BLaER1 treated with 17β-estradiol and CSF1 and Interleukin-3, amounts not matched to agents 10 nM and 100 nM (cell line): ENCODE data around the gene PPM1K.

Experiments used
- H3K27ac ChIP-seq, 11 experiments: shearing (Covaris generic); formaldehyde crosslinking; 2 replicates each; pipeline ENCODE4 v1.8.1; 2022
- H3K27me3 ChIP-seq, 11 experiments: shearing (Covaris generic); formaldehyde crosslinking; 2 replicates each; pipeline ENCODE4 v1.8.1; 2022
- H3K36me3 ChIP-seq, 11 experiments: shearing (Covaris generic); formaldehyde crosslinking; 2 replicates each; pipeline ENCODE4 v1.8.1; 2022
- H3K4me1 ChIP-seq, 10 experiments: shearing (Covaris generic); formaldehyde crosslinking; 2 replicates each; pipeline ENCODE4 v1.8.1; 2022
- H3K4me2 ChIP-seq, 11 experiments: shearing (Covaris generic); formaldehyde crosslinking; 2 replicates each; pipeline ENCODE4 v1.8.1; 2022
- H3K4me3 ChIP-seq, 10 experiments: shearing (Covaris generic); formaldehyde crosslinking; 2 replicates each; pipeline ENCODE4 v1.8.1; 2022
- H3K9ac ChIP-seq, 11 experiments: shearing (Covaris generic); formaldehyde crosslinking; 2 replicates each; pipeline ENCODE4 v1.8.1; 2022
- H3K9me3 ChIP-seq, 11 experiments: shearing (Covaris generic); formaldehyde crosslinking; replicated peaks in 1 of 11; 2 replicates each; pipeline ENCODE4 v1.8.1; 2022
- H4K20me1 ChIP-seq, 11 experiments: shearing (Covaris generic); formaldehyde crosslinking; 2 replicates each; pipeline ENCODE4 v1.8.1; 2022
- Cebpa-rat ChIP-seq, 11 experiments: shearing (Covaris generic); IDR thresholded peaks; 2 replicates each; pipeline ENCODE4 v1.8.1; 2022

Gene PPM1K

GRCh38 chr4:88255111-88255510 is 29.2 kb downstream of the PPM1K start:
- H3K36me3 ChIP-seq, result peaks cover 0 to 10% (median 0%) of the 10 kb centered on the region in 11 experiments; a peak in 3 of 22 replicates
- no peak overlapping the region for H3K9ac ChIP-seq
- no peaks in the 10 kb centered on the region for H3K9me3 ChIP-seq
- no peak overlapping the region for H3K4me3 ChIP-seq
- H3K4me2 ChIP-seq, result no peak overlapping the region
- peaks cover 0 to 9% (median 0%) of the 10 kb centered on the region in 10 experiments; a peak in 2 of 20 replicates for H3K4me1 ChIP-seq
- TF ChIP-seq Cebpa-rat (IDR thresholded peaks at IDR 0.05), result no peak
- H3K27ac ChIP-seq, result no peak overlapping the region
- H4K20me1 ChIP-seq, result no peaks in the 10 kb centered on the region
- no peaks in the 10 kb centered on the region for H3K27me3 ChIP-seq

GRCh38 chr4:88251924-88252323 is 32.4 kb downstream of the PPM1K start:
- peak overlapping the region in 1 of 11 experiments; percentile 46; a peak in 1 of 22 replicates for H3K4me2 ChIP-seq
- no peak overlapping the region for H3K4me3 ChIP-seq
- no peak for TF ChIP-seq Cebpa-rat (IDR thresholded peaks at IDR 0.05)
- H3K4me1 ChIP-seq, result peaks cover 0 to 9% (median 0%) of the 10 kb centered on the region in 10 experiments; a peak in 2 of 20 replicates
- no peaks in the 10 kb centered on the region for H3K27me3 ChIP-seq
- no peaks in the 10 kb centered on the region for H4K20me1 ChIP-seq
- H3K9me3 ChIP-seq, result no peaks in the 10 kb centered on the region
- no peaks in the 10 kb centered on the region for H3K36me3 ChIP-seq
- no peak overlapping the region for H3K9ac ChIP-seq
- no peak overlapping the region for H3K27ac ChIP-seq

GRCh38 chr4:88247148-88247547 is 37.2 kb downstream of the PPM1K start:
- no peak overlapping the region for H3K9ac ChIP-seq
- no peak for TF ChIP-seq Cebpa-rat (IDR thresholded peaks at IDR 0.05)

GRCh38 chr4:88246600-88246999 is 37.8 kb downstream of the PPM1K start:
- Histone ChIP-seq H3K27me3 (no peaks in the 10 kb centered on the region), H3K36me3 (no peaks in the 10 kb centered on the region), H3K9ac (no peak overlapping the region), H3K27ac (no peak overlapping the region), H3K4me2 (no peak overlapping the region), H4K20me1 (no peaks in the 10 kb centered on the region), H3K9me3 (peaks cover 0 to 9% (median 0%) of the 10 kb centered on the region in 11 experiments; a peak in 3 of 22 replicates), H3K4me1 (peaks cover 0 to 2% (median 0%) of the 10 kb centered on the region in 10 experiments; a peak in 2 of 20 replicates), H3K4me3 (no peak overlapping the region)
- TF ChIP-seq Cebpa-rat (IDR thresholded peaks at IDR 0.05), result no peak

More at GRCh38 chr4:88247148-88247547, 37.2 kb downstream of the PPM1K start:
- Histone ChIP-seq H4K20me1 (no peaks in the 10 kb centered on the region), H3K4me3 (no peak overlapping the region), H3K4me1 (peaks cover 0 to 7% (median 0%) of the 10 kb centered on the region in 10 experiments; a peak in 3 of 20 replicates), H3K27me3 (no peaks in the 10 kb centered on the region), H3K36me3 (no peaks in the 10 kb centered on the region), H3K4me2 (no peak overlapping the region), H3K9me3 (peaks cover 0 to 9% (median 0%) of the 10 kb centered on the region in 11 experiments; a peak in 3 of 22 replicates), H3K27ac (no peak overlapping the region)

- Histone ChIP-seq H3K9ac (no peak overlapping the region), H3K36me3 (no peaks in the 10 kb centered on the region), H3K4me3 (no peak overlapping the region), H3K4me1 (peaks cover 0 to 6% (median 0%) of the 10 kb centered on the region in 10 experiments; a peak in 3 of 20 replicates), H3K27me3 (no peaks in the 10 kb centered on the region), H3K4me2 (no peak overlapping the region; a peak in 1 of 22 replicates), H3K27ac (no peak overlapping the region), H4K20me1 (no peaks in the 10 kb centered on the region), H3K9me3 (peaks cover 0 to 9% (median 0%) of the 10 kb centered on the region in 11 experiments; a peak in 3 of 22 replicates)
- no peak for TF ChIP-seq Cebpa-rat (IDR thresholded peaks at IDR 0.05)
Observed at GRCh38 chr4:88244816-88245579, 39.4 kb downstream of the PPM1K start.

- Histone ChIP-seq H3K9me3 (peaks cover 0 to 9% (median 0%) of the 10 kb centered on the region in 11 experiments; a peak in 3 of 22 replicates), H3K4me3 (no peak overlapping the region), H3K36me3 (no peaks in the 10 kb centered on the region), H3K27me3 (no peaks in the 10 kb centered on the region), H4K20me1 (no peaks in the 10 kb centered on the region), H3K4me1 (peaks cover 0 to 6% (median 0%) of the 10 kb centered on the region in 10 experiments; a peak in 3 of 20 replicates), H3K4me2 (no peak overlapping the region), H3K27ac (no peak overlapping the region), H3K9ac (no peak overlapping the region)
- no peak for TF ChIP-seq Cebpa-rat (IDR thresholded peaks at IDR 0.05)
Observed at GRCh38 chr4:88244056-88244455, 40.3 kb downstream of the PPM1K start.

GRCh38 chr4:88242144-88242543 is 42.2 kb downstream of the PPM1K start:
- H3K27ac ChIP-seq, result no peak overlapping the region
- TF ChIP-seq Cebpa-rat (IDR thresholded peaks at IDR 0.05), result no peak
- no peak overlapping the region for H3K9ac ChIP-seq
- H3K27me3 ChIP-seq, result no peaks in the 10 kb centered on the region
- peaks cover 0 to 13% (median 4%) of the 10 kb centered on the region in 11 experiments; a peak in 7 of 22 replicates for H3K9me3 ChIP-seq
- no peaks in the 10 kb centered on the region for H3K36me3 ChIP-seq
- peaks cover 0 to 6% (median 0%) of the 10 kb centered on the region in 10 experiments; a peak in 3 of 20 replicates for H3K4me1 ChIP-seq
- H3K4me2 ChIP-seq, result no peak overlapping the region
- no peaks in the 10 kb centered on the region for H4K20me1 ChIP-seq
- no peak overlapping the region for H3K4me3 ChIP-seq

GRCh38 chr4:88240297-88240714 is 44.1 kb downstream of the PPM1K start:
- no peaks in the 10 kb centered on the region for H3K36me3 ChIP-seq

GRCh38 chr4:88230969-88231771 is 53.2 kb downstream of the PPM1K start:
- Histone ChIP-seq H3K36me3 (no peaks in the 10 kb centered on the region), H3K4me1 (peaks cover 0 to 9% (median 0%) of the 10 kb centered on the region in 10 experiments; a peak in 3 of 20 replicates), H3K27ac (no peak overlapping the region), H3K4me3 (no peak overlapping the region), H3K4me2 (no peak overlapping the region), H4K20me1 (no peaks in the 10 kb centered on the region), H3K9me3 (peaks cover 8 to 24% (median 17%) of the 10 kb centered on the region in 11 experiments; a peak in 20 of 22 replicates), H3K9ac (no peak overlapping the region), H3K27me3 (no peaks in the 10 kb centered on the region)
- TF ChIP-seq Cebpa-rat (IDR thresholded peaks at IDR 0.05), result no peak

More at GRCh38 chr4:88240297-88240714, 44.1 kb downstream of the PPM1K start:
- H3K9ac ChIP-seq, result no peak overlapping the region
- H3K4me1 ChIP-seq, result peaks cover 0 to 6% (median 0%) of the 10 kb centered on the region in 10 experiments; a peak in 3 of 20 replicates
- peak overlapping the region in 1 of 11 experiments; percentile 33; a peak in 1 of 22 replicates for H3K4me2 ChIP-seq
- peaks cover 0 to 13% (median 7%) of the 10 kb centered on the region in 11 experiments; a peak in 7 of 22 replicates for H3K9me3 ChIP-seq
- no peak overlapping the region for H3K27ac ChIP-seq
- no peak for TF ChIP-seq Cebpa-rat (IDR thresholded peaks at IDR 0.05)
- H3K27me3 ChIP-seq, result no peaks in the 10 kb centered on the region
- no peak overlapping the region for H3K4me3 ChIP-seq
- H4K20me1 ChIP-seq, result no peaks in the 10 kb centered on the region
